HG03575 (cell line): Measurements from ENCODE around the gene SOWAHB.
"Not testable (repeated sequence)": the region's sequence is repeated elsewhere in the genome, so short reads cannot be mapped to it uniquely, and the experiment has no call there.

Experiments used
- ATAC-seq: cut with Tn5 transposase; IDR thresholded peaks from one replicate; pipeline ENCODE4 v1.9.1; 2021; ENCODE audit not compliant: unreplicated experiment, insufficient number of reproducible peaks, low FRiP score; ENCODE audit errors: extremely low read depth

Gene SOWAHB

GRCh38 chr4:76896614-76897535 lies 1.1 kb downstream of the SOWAHB start:
- no peak for ATAC-seq

GRCh38 chr4:76896048-76896447 lies 1.9 kb downstream of the SOWAHB start:
- no peak for ATAC-seq

GRCh38 chr4:76895619-76896018 lies 2.3 kb downstream of the SOWAHB start:
- no peak for ATAC-seq

- ATAC-seq: no peak
Observed at GRCh38 chr4:76894537-76895255, 3.2 kb downstream of the SOWAHB start.

- ATAC-seq: no peak
Observed at GRCh38 chr4:76892601-76893000, 5.3 kb downstream of the SOWAHB start.

- ATAC-seq: no peak
Observed at GRCh38 chr4:76892001-76892400, 5.9 kb downstream of the SOWAHB start.

- ATAC-seq: no peak
Observed at GRCh38 chr4:76886848-76887441, 11.0 kb downstream of the SOWAHB start.

- ATAC-seq: no peak
Observed at GRCh38 chr4:76886214-76886613, 11.7 kb downstream of the SOWAHB start.

GRCh38 chr4:76883147-76883546 lies 14.8 kb downstream of the SOWAHB start:
- ATAC-seq: no peak

GRCh38 chr4:76882630-76883029 lies 15.3 kb downstream of the SOWAHB start:
- no peak for ATAC-seq

- ATAC-seq: no peak
Observed at GRCh38 chr4:76881375-76881774, 16.6 kb downstream of the SOWAHB start.

- ATAC-seq: no peak
Observed at GRCh38 chr4:76879731-76880364, 18.1 kb downstream of the SOWAHB start.

GRCh38 chr4:76878641-76879165 lies 19.2 kb downstream of the SOWAHB start:
- ATAC-seq: not testable (repeated sequence)

- no peak for ATAC-seq
Observed at GRCh38 chr4:76874176-76874575, 23.8 kb downstream of the SOWAHB start.

GRCh38 chr4:76873495-76873894 lies 24.4 kb downstream of the SOWAHB start:
- no peak for ATAC-seq

- ATAC-seq: no peak
Observed at GRCh38 chr4:76872556-76872955, 25.4 kb downstream of the SOWAHB start.

GRCh38 chr4:76868780-76869179 lies 29.2 kb downstream of the SOWAHB start:
- not testable (repeated sequence) for ATAC-seq

- no peak for ATAC-seq
Observed at GRCh38 chr4:76867880-76868655, 29.9 kb downstream of the SOWAHB start.
